A549 (cell line): ENCODE measurements around the gene CDCA3.

Experiments
- CEBPB ChIP-seq, 2 experiments: fragments of >200 bp in 1 of 2; sonication (Bioruptor Twin) in 1 of 2; formaldehyde crosslinking in 1 of 2; IDR thresholded peaks; 2 replicates each; pipeline ENCODE4 v1.6.1; 2012 to 2016
- KDM1A ChIP-seq: fragments of 200-600 bp; sonication (generic); IDR thresholded peaks from 2 replicates; pipeline ENCODE4 v1.6.1; 2016; ENCODE audit warnings: low read depth, mild to moderate bottlenecking
- POLR2A ChIP-seq: IDR thresholded peaks from 2 replicates; pipeline ENCODE4 v1.6.1; 2012; ENCODE audit warnings: mild to moderate bottlenecking, low read length
- RAD21 ChIP-seq, 2 experiments: fragments of >200 bp in 1 of 2; sonication (Bioruptor Twin) in 1 of 2; formaldehyde crosslinking in 1 of 2; IDR thresholded peaks in 1 of 2; conservative IDR thresholded peaks in 1 of 2; 2 replicates in 1 of 2; 3 replicates in 1 of 2; pipeline ENCODE4 v1.6.1; 2012 to 2018; ENCODE audit warnings: inconsistent platforms in 1 of 2
- RCOR1 ChIP-seq: fragments of 150-350 bp; IDR thresholded peaks from 2 replicates; pipeline ENCODE4 v1.6.1; 2014; ENCODE audit warnings: antibody characterized with exemption, low read length, low read depth
- SMC3 ChIP-seq: fragments of >200 bp; sonication (Bioruptor Twin); formaldehyde crosslinking; IDR thresholded peaks from 3 replicates; pipeline ENCODE4 v1.6.1; 2018; ENCODE audit warnings: inconsistent platforms
- TF ChIP-seq, protein P1 (sequence below): fragments of >200 bp; sonication (Bioruptor Twin); formaldehyde crosslinking; IDR thresholded peaks from 3 replicates; pipeline ENCODE4 v1.5.1; 2016
- TF ChIP-seq, protein P2 (sequence below): fragments of 450-650 bp; IDR thresholded peaks from 2 replicates; pipeline ENCODE4 v1.6.1; 2014; ENCODE audit warnings: antibody characterized with exemption
- TF ChIP-seq, protein P3 (sequence below): fragments of 200-600 bp; sonication (generic); IDR thresholded peaks from 2 replicates; pipeline ENCODE4 v1.6.1; 2016; ENCODE audit warnings: antibody characterized with exemption, mild to moderate bottlenecking, moderate library complexity

DNA sequence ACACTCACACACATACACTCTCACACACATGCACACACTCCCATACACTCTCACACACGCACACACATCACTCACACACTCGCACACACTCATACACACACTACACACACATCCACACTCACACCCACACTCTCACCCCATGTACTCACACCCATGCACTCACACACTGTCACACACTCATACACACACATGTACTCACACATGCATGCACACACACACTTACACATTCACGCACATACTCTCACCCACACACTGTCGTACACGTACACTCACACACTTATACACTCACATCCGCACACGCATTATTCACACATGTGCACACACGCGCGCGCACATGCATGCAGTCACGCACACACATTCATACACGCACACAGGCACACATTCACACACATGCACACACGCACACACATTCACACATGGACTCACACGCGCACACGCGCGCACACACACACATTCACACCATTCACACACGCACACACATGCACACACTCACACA, 33.4 kb downstream of the CDCA3 start:
- TF ChIP-seq POLR2A (no peak), RCOR1 (no peak), SMC3 (no peak), KDM1A (no peak), RAD21 (conservative IDR thresholded peaks at IDR 0.05 in 1 of 2, IDR thresholded peaks at IDR 0.05 in 1 of 2) (no peak), CEBPB (IDR thresholded peaks at IDR 0.05) (no peak)
- TF ChIP-seq, protein P1, sequence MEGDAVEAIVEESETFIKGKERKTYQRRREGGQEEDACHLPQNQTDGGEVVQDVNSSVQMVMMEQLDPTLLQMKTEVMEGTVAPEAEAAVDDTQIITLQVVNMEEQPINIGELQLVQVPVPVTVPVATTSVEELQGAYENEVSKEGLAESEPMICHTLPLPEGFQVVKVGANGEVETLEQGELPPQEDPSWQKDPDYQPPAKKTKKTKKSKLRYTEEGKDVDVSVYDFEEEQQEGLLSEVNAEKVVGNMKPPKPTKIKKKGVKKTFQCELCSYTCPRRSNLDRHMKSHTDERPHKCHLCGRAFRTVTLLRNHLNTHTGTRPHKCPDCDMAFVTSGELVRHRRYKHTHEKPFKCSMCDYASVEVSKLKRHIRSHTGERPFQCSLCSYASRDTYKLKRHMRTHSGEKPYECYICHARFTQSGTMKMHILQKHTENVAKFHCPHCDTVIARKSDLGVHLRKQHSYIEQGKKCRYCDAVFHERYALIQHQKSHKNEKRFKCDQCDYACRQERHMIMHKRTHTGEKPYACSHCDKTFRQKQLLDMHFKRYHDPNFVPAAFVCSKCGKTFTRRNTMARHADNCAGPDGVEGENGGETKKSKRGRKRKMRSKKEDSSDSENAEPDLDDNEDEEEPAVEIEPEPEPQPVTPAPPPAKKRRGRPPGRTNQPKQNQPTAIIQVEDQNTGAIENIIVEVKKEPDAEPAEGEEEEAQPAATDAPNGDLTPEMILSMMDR: no peak
- TF ChIP-seq, protein P2, sequence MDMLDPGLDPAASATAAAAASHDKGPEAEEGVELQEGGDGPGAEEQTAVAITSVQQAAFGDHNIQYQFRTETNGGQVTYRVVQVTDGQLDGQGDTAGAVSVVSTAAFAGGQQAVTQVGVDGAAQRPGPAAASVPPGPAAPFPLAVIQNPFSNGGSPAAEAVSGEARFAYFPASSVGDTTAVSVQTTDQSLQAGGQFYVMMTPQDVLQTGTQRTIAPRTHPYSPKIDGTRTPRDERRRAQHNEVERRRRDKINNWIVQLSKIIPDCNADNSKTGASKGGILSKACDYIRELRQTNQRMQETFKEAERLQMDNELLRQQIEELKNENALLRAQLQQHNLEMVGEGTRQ: no peak
- TF ChIP-seq, protein P3, sequence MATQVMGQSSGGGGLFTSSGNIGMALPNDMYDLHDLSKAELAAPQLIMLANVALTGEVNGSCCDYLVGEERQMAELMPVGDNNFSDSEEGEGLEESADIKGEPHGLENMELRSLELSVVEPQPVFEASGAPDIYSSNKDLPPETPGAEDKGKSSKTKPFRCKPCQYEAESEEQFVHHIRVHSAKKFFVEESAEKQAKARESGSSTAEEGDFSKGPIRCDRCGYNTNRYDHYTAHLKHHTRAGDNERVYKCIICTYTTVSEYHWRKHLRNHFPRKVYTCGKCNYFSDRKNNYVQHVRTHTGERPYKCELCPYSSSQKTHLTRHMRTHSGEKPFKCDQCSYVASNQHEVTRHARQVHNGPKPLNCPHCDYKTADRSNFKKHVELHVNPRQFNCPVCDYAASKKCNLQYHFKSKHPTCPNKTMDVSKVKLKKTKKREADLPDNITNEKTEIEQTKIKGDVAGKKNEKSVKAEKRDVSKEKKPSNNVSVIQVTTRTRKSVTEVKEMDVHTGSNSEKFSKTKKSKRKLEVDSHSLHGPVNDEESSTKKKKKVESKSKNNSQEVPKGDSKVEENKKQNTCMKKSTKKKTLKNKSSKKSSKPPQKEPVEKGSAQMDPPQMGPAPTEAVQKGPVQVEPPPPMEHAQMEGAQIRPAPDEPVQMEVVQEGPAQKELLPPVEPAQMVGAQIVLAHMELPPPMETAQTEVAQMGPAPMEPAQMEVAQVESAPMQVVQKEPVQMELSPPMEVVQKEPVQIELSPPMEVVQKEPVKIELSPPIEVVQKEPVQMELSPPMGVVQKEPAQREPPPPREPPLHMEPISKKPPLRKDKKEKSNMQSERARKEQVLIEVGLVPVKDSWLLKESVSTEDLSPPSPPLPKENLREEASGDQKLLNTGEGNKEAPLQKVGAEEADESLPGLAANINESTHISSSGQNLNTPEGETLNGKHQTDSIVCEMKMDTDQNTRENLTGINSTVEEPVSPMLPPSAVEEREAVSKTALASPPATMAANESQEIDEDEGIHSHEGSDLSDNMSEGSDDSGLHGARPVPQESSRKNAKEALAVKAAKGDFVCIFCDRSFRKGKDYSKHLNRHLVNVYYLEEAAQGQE: no peak
